ENCODE data around the gene PDZD2.
"Not testable (repeated sequence)": the region's sequence is repeated elsewhere in the genome, so short reads cannot be mapped to it uniquely, and the experiment has no call there.

The PDZD2 gene

GRCh38 chr5:32067774-32068470, 429.0 kb downstream of the PDZD2 start:
- FAIRE-seq (no peak), DNase-seq (ENCODE audit: low spot score) (no peak)

GRCh38 chr5:32068561-32068960, 429.6 kb downstream of the PDZD2 start:
- DNase-seq (ENCODE audit: low spot score), result no peak
- no peak for FAIRE-seq

GRCh38 chr5:32069396-32069795, 430.5 kb downstream of the PDZD2 start:
- FAIRE-seq (no peak), DNase-seq (ENCODE audit: low spot score) (no peak)

- DNase-seq (ENCODE audit: low spot score), result no peak
Measured at GRCh38 chr5:32071351-32071944, 432.5 kb downstream of the PDZD2 start.

GRCh38 chr5:32072054-32072453, 433.1 kb downstream of the PDZD2 start:
- DNase-seq (ENCODE audit: low spot score) (no peak), FAIRE-seq (no peak)

More at GRCh38 chr5:32071351-32071944, 432.5 kb downstream of the PDZD2 start:
- no peak for FAIRE-seq

GRCh38 chr5:32074401-32074800, 435.5 kb downstream of the PDZD2 start:
- FAIRE-seq (peak; percentile 66), DNase-seq (ENCODE audit: low spot score) (peak; percentile 39)

GRCh38 chr5:32076699-32077695, 438.1 kb downstream of the PDZD2 start:
- DNase-seq (ENCODE audit: low spot score) (peak; percentile 63), FAIRE-seq (peak; percentile 91)

GRCh38 chr5:32078855-32079254, 439.9 kb downstream of the PDZD2 start:
- FAIRE-seq; DNase-seq (ENCODE audit: low spot score): not testable (repeated sequence)

- not testable (repeated sequence) for FAIRE-seq
Measured at GRCh38 chr5:32080565-32080964, 441.6 kb downstream of the PDZD2 start.

GRCh38 chr5:32082701-32083100, 443.8 kb downstream of the PDZD2 start:
- FAIRE-seq (no peak), DNase-seq (ENCODE audit: low spot score) (no peak)

More at GRCh38 chr5:32080565-32080964, 441.6 kb downstream of the PDZD2 start:
- not testable (repeated sequence) for DNase-seq (ENCODE audit: low spot score)

GRCh38 chr5:32083981-32084430, 445.1 kb downstream of the PDZD2 start:
- DNase-seq (ENCODE audit: low spot score), result no peak
- no peak for FAIRE-seq

GRCh38 chr5:32087086-32088082, 448.5 kb downstream of the PDZD2 start:
- no peak for DNase-seq (ENCODE audit: low spot score)
- FAIRE-seq, result no peak

- DNase-seq (ENCODE audit: low spot score), result no peak
- no peak for FAIRE-seq
Measured at GRCh38 chr5:32088214-32088613, 449.3 kb downstream of the PDZD2 start.

GRCh38 chr5:32089146-32090000, 450.4 kb downstream of the PDZD2 start:
- FAIRE-seq (no peak), DNase-seq (ENCODE audit: low spot score) (no peak)

GRCh38 chr5:32090026-32090754, 451.3 kb downstream of the PDZD2 start:
- DNase-seq (ENCODE audit: low spot score) (no peak), FAIRE-seq (no peak)

GRCh38 chr5:32090755-32091128, 451.8 kb downstream of the PDZD2 start:
- FAIRE-seq, result no peak
- no peak for DNase-seq (ENCODE audit: low spot score)

- DNase-seq (ENCODE audit: low spot score) (peak; percentile 77), FAIRE-seq (peak; percentile 50)
Measured at GRCh38 chr5:32092938-32093812, 454.2 kb downstream of the PDZD2 start.

GRCh38 chr5:32094691-32095090, 455.8 kb downstream of the PDZD2 start:
- FAIRE-seq (no peak), DNase-seq (ENCODE audit: low spot score) (no peak)
